K562 (cell line): ENCODE data around the gene ODAD3. TPM values are rescaled to one million over a fixed set of nuclear protein-coding genes. Genes with fewer than 3 reads are reported as not detected.

Source experiments
- ATAC-seq: fragments of 200-7000 bp; cut with Tn5 transposase; 3 replicates; pipeline ENCODE4 v1.9.1; 2020; ENCODE audit warnings: moderate library complexity
- BruUV-seq: library from RNA; stranded (reverse); fragments of 400-500 nt; replicated peaks from 2 replicates; lab custom pipeline; 2021; lab: Mats Ljungman, UMichigan
- CTCF ChIA-PET: fragments of 300-600 bp; formaldehyde crosslinking; extraction: SDS; loops from one replicate; lab custom pipeline; 2021; ENCODE audit warnings: low intra/inter-chr PET ratio; lab: Yijun Ruan, JAX
- POLR2A ChIA-PET: fragments of 300-600, 350-650 bp; sonication (Branson Sonifier 250); formaldehyde crosslinking; extraction: SDS; loops from one replicate; lab custom pipeline; 2021; ENCODE audit warnings: antibody characterized with exemption, inconsistent platforms; lab: Yijun Ruan, JAX
- DNase-seq, 4 experiments: peaks; one replicate each; pipeline versions ENCODE4 v3.0.0 to v3.0.0-alpha.2; 2011 to 2018; ENCODE audit warnings: low spot score in 3 of 4, mixed read lengths in 3 of 4; ENCODE audit errors: extremely low read depth in 1 of 4
- FAIRE-seq: peaks from 2 replicates; lab custom pipeline; 2011; peaks lifted over from hg19 to GRCh38; lab: Jason Lieb, UNC
- H2AFZ ChIP-seq: 2 replicates; pipeline ENCODE4 v1.6.0; 2011; ENCODE audit warnings: low read depth, low read length, control low read depth, inconsistent platforms
- H3K27ac ChIP-seq: fragments of 200-600 bp; 3 replicates; pipeline ENCODE4 v1.8.0; 2011; ENCODE audit warnings: low read depth, mild to moderate bottlenecking, control low read depth, inconsistent platforms, low read length, moderate library complexity, mixed read lengths; ENCODE audit errors: extremely low read depth
- H3K27me3 ChIP-seq, 2 experiments: fragments of 300-600 bp in 1 of 2; 2 replicates in 1 of 2; 3 replicates in 1 of 2; pipeline versions ENCODE4 v1.6.0 to v1.8.0; 2011; ENCODE audit warnings: inconsistent platforms in 2 of 2, low read length in 2 of 2, mild to moderate bottlenecking in 1 of 2, mixed read lengths in 1 of 2, moderate library complexity in 1 of 2; ENCODE audit not compliant: control insufficient read depth in 2 of 2, insufficient read depth in 2 of 2
- H3K36me3 ChIP-seq: fragments of 300-600 bp; 3 replicates; pipeline ENCODE4 v1.8.0; 2011; ENCODE audit warnings: mild to moderate bottlenecking, low read length, inconsistent platforms; ENCODE audit not compliant: control insufficient read depth, insufficient read depth
- H3K4me1 ChIP-seq, 2 experiments: fragments of 200-600 bp in 1 of 2; replicated peaks in 1 of 2; 2 replicates in 1 of 2; 3 replicates in 1 of 2; pipeline versions ENCODE4 v1.5.1 to v1.8.0; 2011; ENCODE audit warnings: inconsistent platforms in 2 of 2, low read length in 2 of 2, mild to moderate bottlenecking in 1 of 2, mixed read lengths in 1 of 2, moderate library complexity in 1 of 2; ENCODE audit not compliant: control insufficient read depth in 2 of 2, insufficient read depth in 2 of 2
- H3K4me2 ChIP-seq: 2 replicates; pipeline ENCODE4 v1.6.1; 2011; ENCODE audit warnings: low read length, control low read depth, inconsistent platforms, mixed read lengths; ENCODE audit not compliant: insufficient read depth
- H3K4me3 ChIP-seq: fragments of 200-600 bp; sonication (generic), shearing (Covaris generic); 2 replicates; pipeline ENCODE4 v1.5.1; 2016; ENCODE audit warnings: control low read depth, inconsistent platforms
- H3K79me2 ChIP-seq: fragments of 200-600 bp; 3 replicates; pipeline ENCODE4 v1.8.0; 2011; ENCODE audit warnings: low read length, inconsistent platforms; ENCODE audit not compliant: control insufficient read depth, insufficient read depth
- H3K9ac ChIP-seq, 2 experiments: 2 replicates each; pipeline versions ENCODE4 v1.6.0 to v1.6.1; 2011; ENCODE audit warnings: low read depth in 2 of 2, low read length in 2 of 2, control low read depth in 1 of 2, inconsistent platforms in 1 of 2, mild to moderate bottlenecking in 1 of 2, mixed read lengths in 1 of 2; ENCODE audit not compliant: insufficient read depth in 1 of 2
- H3K9me1 ChIP-seq: one replicate; pipeline ENCODE4 v1.6.0; 2011; ENCODE audit warnings: inconsistent platforms, mild to moderate bottlenecking, low read length, moderate library complexity; ENCODE audit not compliant: control insufficient read depth, insufficient read depth
- H3K9me3 ChIP-seq: replicated peaks from 2 replicates; pipeline ENCODE4 v1.5.1; 2011; ENCODE audit warnings: low read depth, low read length, inconsistent platforms; ENCODE audit not compliant: control insufficient read depth, insufficient read depth
- H4K20me1 ChIP-seq: replicated peaks from 2 replicates; pipeline ENCODE4 v1.6.1; 2011; ENCODE audit warnings: low read length, inconsistent platforms, mixed read lengths; ENCODE audit not compliant: control insufficient read depth, insufficient read depth
- EGR1 ChIP-seq: fragments of 450-650 bp; conservative IDR thresholded peaks from 2 replicates; pipeline ENCODE4 v1.6.1; 2017; ENCODE audit warnings: mild to moderate bottlenecking
- GTF2E2 ChIP-seq: fragments of 200-800 bp; sonication (Bioruptor generic); IDR thresholded peaks from 2 replicates; pipeline ENCODE4 v1.6.1; 2016; ENCODE audit warnings: missing genetic modification characterization, missing compliant biosample characterization
- ZSCAN29 ChIP-seq: fragments of 450-650 bp; IDR thresholded peaks from 2 replicates; pipeline ENCODE4 v1.6.1; 2017
- WGBS: fragments of 100-300 bp; shearing (Covaris generic); methylation state at CpG from one replicate; pipeline ENCODE4 v1.1.6; 2016; ENCODE audit warnings: low coverage, mixed read lengths; ENCODE audit not compliant: insufficient coverage; ENCODE audit errors: missing lambda C conversion rate; 5-methylcytosine and 5-hydroxymethylcytosine counted together
- in situ Hi-C: fragments of 300-500 bp; cut with MboI; formaldehyde crosslinking; loops from 4 replicates; pipeline ENCODE4 v1.15.0; 2018; ENCODE audit warnings: inconsistent platforms, mixed read lengths
- intact Hi-C: fragments of 100-400 bp; cut with micrococcal nuclease; formaldehyde crosslinking; loops from 2 replicates; pipeline ENCODE4 v1.14.2; 2022
- polyA plus RNA-seq, 8 experiments: library from polyadenylated mRNA; depleted of rRNA in 4 of 8; stranded (reverse) in 5 of 8; unstranded in 3 of 8; fragments of >200 nt; fragmentation: Nextera tagmentation in 2 of 8; fragmentation: Illumina TruSeq in 1 of 8; extraction: Ambion mirVana in 2 of 8; extraction: Trizol in 1 of 8; gene quantifications; 2 replicates each; pipeline versions ENCODE4 v1.2.1 to v1.2.3, GENCODE V29; 2011 to 2014; ENCODE audit warnings: inconsistent platforms in 1 of 8, missing spikeins in 1 of 8
- total RNA-seq, 7 experiments: library from RNA; depleted of rRNA in 6 of 7; stranded (reverse); fragments of >200 nt in 6 of 7; fragmentation: Illumina TruSeq in 2 of 7; extraction: Trizol in 2 of 7; gene quantifications; 2 replicates each; pipeline versions ENCODE4 v1.2.1 to v1.2.3, GENCODE V29; 2011 to 2021; ENCODE audit warnings: low replicate concordance in 1 of 7
- TF ChIP-seq, protein P1 (sequence below): fragments of 250-450 bp; sonication (Bioruptor Pico); IDR thresholded peaks from 2 replicates; pipeline ENCODE4 v1.8.0; 2022; ENCODE audit warnings: moderate library complexity, mild to moderate bottlenecking, inconsistent platforms

The ODAD3 gene
- total and polyA plus RNA-seq, 9 of the 15 experiments (the other 6 are each of a cell fraction or from before 2014, with no cell fraction given): 0.07 to 0.72 (median 0.14) TPM; not detected in 2

DNA sequence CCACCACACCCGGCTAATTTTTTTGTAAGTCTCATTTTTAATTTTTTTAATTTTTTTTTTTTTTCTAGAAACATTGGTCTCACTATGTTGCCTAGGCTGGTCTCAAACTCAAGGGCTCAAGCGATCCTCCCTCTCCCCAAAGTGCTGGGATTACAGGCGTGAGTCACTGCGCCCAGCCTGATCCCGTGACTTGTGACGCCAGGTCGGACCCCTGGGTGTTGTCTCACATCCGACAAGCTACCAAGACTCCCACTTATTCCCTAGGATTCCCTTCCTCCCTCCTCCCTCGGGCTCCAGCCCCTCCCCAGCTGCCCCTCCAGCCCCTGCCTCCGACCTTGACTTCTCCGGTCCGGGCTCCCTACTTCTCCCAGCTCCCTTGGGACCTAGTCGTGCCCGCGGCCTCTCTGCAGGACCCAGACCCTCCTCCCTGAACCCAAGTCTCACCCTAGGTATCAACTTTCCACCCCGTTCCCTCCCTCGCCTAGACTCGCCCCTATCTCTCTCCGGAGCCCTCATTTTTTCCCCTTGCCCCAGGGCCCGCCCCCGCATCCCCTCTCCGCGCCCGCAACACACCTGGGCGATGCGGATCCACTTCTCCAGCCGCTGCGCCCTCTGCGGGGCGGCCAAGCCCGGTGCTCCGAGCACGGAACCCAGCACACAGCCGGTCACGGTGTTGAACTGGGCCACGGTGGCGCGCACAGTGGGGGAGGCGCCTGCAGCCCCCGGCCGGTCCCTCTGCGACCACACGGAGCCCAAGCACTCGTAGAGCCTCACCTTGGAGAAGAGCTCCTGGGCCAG, 28.9 kb downstream of the ODAD3 start:
- no peak for ATAC-seq
- H3K9ac ChIP-seq: no peak overlapping the region; a peak in 1 of 4 replicates
- 79% methylated on average over 22 of the region's 44 CpGs for WGBS
- H3K4me3 ChIP-seq: no peak overlapping the region
- no TSS peak for BruUV-seq
- peak in 1 of 4 experiments; percentile 6 for DNase-seq
- H4K20me1 ChIP-seq: no peaks in the 10 kb centered on the region
- H3K27ac ChIP-seq: no peak overlapping the region
- no peaks in the 10 kb centered on the region for H3K79me2 ChIP-seq
- H3K9me1 ChIP-seq: no peaks in the 10 kb centered on the region
- no peaks in the 10 kb centered on the region for H3K9me3 ChIP-seq
- POLR2A ChIA-PET: interaction anchor here (0.6 to 1.3 kb wide), 5 partner anchors 9 to 32 kb away, joined by 3 to 4 read pairs (median 3); partner anchors contain the start of genes EPOR, ODAD3 and PRKCSH
- TF ChIP-seq, protein P1, sequence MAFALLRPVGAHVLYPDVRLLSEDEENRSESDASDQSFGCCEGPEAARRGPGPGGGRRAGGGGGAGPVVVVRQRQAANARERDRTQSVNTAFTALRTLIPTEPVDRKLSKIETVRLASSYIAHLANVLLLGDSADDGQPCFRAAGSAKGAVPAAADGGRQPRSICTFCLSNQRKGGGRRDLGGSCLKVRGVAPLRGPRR (CRISPR knock-in tag): no peak
- TF ChIP-seq EGR1 (peak; percentile 19; the same call in 1 of the 2 replicates), GTF2E2 (tag) (no peak), ZSCAN29 (no peak)
- TF ChIP-seq, all 486 proteins: peak for 1
- no peaks in the 10 kb centered on the region for H3K36me3 ChIP-seq
- no peak for FAIRE-seq
- H3K4me1 ChIP-seq: peaks cover 6 to 14% of the 10 kb centered on the region in 2 experiments; a peak in 4 of 5 replicates
- H3K27me3 ChIP-seq: no peaks in the 10 kb centered on the region
- CTCF ChIA-PET: interaction anchor here (0.6 kb wide), 1 partner anchor 49 kb away, joined by 4 read pairs; no protein-coding TSS in a partner anchor
- in situ Hi-C loops (no loop called here), intact Hi-C loops (no loop called here)
- H3K4me2 ChIP-seq: no peak overlapping the region
- H2AFZ ChIP-seq: no peak overlapping the region
